HG02678 (cell line): ENCODE data around the gene MYL10.
"Not testable (repeated sequence)": the region's sequence is repeated elsewhere in the genome, so short reads cannot be mapped to it uniquely, and the experiment has no call there.

Source experiments
- ATAC-seq: cut with Tn5 transposase; IDR thresholded peaks from one replicate; pipeline ENCODE4 v1.9.1; 2021; ENCODE audit warnings: mild to moderate bottlenecking, moderate library complexity; ENCODE audit not compliant: unreplicated experiment

MYL10 gene

DNA sequence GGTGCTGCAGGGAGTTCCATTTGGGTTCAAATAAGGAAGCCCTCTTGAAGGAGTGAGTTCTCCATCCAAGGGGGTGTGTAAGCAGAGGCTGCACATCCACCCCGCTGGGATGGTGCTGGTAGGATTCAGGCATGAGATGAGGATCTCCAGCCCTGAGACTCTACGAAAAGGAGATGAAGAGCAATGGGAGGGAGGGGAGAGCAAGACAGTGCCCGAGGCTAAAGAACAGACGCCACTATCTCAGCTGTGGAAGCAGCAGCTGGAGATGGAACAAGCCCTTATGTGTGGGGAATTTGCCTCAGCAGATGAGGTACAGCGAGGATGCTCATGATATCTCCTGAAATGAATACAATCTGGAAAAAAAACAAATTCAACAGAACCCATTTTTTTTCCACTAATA lies 28.1 kb upstream of the MYL10 start:
- ATAC-seq: no peak

DNA sequence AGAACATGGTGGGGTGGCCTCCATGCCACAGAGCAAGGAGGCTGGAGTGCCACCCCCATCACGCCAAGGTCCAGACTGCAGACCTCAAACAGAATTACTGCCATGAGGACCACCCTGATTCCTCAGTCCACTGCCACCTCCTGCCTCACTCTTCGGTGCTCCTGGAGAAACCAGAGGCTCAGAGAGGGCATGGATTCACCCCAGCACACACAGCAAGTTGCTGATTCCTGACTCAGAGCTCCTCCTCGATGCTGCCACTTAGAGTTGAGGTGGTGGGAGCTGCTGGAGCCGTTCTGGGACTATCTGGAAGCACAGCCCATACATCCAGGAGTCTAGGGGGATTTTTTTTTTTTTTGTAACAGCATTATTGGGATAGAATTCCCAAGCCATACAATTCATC lies 22.0 kb upstream of the MYL10 start:
- no peak for ATAC-seq

DNA sequence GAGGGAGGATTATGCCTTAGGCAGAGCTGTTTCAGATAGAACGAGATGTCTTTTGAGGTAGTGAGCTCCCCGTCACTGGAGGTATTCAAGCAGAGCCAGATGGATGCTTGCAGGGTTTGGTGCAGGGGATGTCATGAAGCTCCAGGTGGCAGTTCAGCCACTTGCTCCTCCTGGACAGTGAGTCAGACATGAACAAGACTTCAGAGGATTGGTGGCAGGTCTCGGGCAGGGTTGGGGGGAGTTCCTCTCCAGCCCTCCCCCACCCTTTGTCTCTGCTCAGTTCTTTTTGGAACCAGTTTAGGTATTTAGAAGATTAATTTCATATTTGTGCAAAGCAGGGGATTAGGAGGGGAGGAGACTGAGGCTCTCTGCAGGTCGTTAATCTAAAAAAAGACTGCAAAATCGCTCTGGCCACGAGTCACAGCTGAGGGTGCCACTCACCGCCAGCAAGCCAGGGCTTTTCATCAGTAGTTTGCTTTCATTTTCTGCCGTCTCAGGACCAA lies 21.5 kb upstream of the MYL10 start:
- no peak for ATAC-seq

DNA sequence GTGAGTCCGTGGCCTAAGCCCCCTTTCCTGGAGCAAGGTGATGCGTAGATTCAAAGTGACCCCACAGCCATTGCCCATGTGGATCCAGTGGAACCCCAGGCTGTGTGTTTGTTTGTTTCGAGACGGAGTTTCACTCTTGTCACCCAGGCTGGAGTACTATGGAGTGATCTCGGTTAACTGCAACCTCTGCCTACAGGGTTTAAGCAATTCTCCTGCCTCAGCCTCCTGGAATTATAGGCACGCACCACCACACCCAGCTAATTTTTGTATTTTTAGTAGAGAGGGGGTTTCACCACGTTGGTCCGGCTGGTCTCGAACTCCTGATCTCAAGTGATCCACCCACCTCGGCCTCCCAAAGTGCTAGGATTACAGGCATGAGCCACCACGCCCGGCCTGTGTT lies 18.8 kb upstream of the MYL10 start:
- ATAC-seq: not testable (repeated sequence)

DNA sequence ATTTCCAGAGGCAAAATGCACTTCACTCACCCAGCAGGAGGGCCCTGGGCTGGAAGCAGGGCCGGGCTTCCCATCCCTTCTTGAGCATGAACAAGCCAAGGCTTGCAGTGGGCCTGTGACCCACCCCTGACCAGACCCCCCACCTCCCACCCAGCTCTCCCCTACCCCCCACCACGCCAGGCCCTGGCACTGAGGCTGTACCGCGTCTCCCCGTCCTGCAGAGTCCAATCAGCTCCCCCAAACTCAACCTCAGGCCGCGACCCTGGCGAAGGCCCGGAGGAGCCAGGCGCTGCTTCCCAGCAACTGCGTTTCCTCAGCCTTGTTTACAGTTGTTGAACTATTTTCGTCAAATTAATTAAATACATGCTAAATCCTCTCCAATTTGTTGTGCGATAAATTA lies 16.9 kb upstream of the MYL10 start:
- no peak for ATAC-seq

DNA sequence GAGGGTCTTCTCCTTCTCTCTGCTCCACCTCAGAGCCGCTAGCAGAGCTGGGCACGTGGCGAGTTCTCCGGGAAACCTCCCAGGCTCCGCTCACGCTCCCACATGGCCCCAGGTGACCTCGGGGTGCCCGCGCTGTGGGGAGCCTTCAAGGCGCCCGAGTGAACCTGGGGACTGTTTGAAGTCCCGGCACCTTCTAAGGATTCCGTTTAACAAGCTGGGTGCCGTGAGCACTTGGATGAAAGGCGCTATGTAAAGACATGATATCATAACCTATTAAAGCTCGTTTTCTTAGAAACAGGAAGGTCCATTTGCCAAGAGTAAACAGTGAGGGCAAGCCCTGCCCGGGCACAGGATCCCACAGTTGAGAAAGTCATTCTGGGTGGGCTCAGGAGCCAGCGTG lies 15.8 kb upstream of the MYL10 start:
- no peak for ATAC-seq

DNA sequence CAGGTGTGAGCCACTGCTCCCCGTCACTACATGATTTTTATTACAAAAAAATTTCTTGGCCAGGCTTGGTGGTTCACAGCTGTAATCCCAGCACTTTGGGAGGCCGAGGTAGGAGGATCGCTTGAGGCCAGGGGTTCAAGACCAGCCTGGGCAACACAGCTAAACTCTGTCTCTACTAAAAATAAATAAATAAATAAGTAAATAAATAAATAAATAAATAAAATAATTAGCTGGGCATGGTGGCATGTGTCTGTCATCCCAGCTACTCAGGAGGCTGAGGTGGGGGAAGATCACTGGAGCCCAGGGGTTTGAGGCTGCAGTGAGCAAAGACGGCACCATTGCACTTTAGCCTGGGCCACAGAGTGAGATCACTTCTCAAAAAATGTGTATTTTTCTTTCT lies 10.0 kb upstream of the MYL10 start:
- ATAC-seq: not testable (repeated sequence)

DNA sequence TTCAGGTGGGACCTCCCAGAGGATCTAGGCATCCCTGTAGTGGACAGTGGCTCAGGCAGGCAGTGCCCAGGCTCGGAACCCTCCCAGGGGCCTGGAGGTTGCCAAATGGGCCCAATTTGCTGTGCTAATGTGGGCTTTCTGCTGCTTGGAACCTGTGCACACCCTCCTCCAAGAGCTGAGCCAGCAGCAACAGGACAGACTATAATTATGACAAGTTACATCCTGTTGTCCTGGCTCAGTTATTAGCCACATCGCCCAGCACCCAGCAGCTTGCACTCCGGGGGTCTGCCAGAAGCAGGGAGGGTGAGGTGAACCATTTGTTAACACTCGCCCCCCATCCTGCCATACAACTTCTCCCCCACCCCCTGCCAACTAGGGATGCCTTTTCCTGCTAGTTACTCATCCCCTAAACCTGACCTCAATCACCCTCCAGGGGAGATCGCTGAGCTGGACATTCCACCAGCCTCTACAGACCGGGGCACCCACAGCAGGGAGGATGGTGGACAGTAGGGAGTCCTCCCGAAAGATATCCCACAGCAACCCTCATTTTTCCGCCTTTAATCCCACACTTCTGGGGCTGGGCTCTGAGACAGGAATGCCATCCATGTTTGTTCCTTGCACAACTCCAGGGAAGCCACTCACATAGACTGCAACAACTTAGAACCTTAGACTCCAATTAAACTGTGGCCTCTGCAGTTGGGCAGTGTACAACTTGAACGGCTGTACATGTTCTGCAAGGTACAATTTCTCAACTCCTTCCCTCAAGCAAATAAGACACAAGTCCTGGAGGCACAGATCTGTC lies 7.9 kb upstream of the MYL10 start:
- no peak for ATAC-seq

DNA sequence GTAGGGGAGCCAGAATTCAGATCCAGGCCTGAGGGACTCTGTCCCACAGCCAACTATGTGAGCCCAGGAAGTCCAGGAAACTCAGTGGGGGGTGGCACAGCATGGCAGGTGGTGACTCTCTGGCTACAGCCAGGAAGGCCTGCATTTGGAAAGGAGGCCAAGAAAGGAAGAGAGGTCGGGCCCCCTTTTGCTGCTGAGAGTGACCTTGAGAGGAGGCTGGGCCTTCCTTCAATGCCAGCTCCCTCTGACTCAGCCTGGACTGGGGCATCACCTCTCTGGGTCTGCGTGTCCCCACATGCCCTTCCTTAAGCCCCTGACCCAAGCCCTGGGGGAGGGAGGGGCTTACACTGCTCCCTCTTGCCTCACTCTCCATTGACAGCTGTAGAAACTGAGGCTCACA lies 6.4 kb upstream of the MYL10 start:
- no peak for ATAC-seq

DNA sequence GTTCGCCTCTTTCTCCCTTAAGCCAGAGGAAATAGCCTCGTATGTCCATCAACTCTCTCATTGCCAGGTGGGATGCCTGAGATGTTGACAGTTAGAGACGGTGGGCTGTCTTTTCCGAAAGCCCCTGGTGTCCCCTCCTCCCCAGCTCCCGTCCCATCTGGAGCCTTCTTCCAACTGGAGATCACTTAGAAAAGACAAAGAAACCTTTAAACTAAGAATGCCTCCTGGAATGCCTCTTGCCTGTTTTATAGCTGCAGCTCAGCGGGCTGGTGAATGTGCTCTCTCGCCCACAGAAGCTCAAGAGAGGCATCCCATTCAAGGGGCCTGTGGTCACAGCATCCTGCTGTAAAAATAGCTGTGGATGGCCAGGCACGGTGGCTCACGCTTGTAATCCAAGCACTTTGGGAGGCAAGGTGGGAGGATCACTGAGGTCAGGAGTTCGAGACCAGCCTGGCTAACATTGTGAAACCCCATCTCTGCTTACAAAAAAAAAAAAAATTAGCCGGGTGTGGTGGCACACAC lies 5.2 kb upstream of the MYL10 start:
- ATAC-seq: no peak

DNA sequence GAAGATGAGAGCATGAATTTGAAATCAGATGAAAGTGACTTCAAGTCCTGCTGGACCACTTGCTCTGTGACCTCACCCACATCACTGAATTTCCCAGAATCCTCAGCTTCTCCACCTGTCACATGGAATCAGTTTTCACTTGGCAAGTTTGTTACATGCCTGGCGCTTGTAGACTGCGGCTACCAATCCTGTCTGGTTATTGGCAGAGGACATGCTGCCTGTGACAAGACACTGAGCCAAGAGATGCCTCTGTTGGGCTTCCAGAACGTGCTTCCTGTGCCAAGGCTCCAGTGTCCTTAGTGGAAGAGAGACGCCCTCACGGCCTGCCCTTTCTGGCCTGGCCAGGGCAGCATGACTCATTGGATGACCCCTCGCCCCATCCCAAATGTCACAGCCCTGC lies 4.4 kb upstream of the MYL10 start:
- no peak for ATAC-seq

DNA sequence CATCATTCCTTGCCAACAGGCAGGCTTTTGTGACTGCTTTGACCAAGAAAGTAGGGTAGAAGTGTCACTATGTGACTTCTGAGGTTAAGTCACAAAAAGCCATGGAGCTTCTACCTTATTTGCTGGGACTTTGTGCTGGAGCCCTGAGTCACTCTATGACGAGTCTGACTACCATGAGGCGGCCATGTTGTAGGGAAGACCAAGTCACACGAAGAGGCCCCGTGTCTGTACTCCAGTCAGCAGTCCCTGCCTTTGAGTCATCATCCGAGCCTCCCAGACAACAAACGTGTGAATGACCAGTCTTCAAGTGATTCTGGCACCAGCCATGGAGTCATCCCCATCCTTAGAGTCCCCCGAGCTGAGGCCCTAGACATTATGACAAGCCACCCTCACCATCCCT lies 3.5 kb upstream of the MYL10 start:
- ATAC-seq: no peak

DNA sequence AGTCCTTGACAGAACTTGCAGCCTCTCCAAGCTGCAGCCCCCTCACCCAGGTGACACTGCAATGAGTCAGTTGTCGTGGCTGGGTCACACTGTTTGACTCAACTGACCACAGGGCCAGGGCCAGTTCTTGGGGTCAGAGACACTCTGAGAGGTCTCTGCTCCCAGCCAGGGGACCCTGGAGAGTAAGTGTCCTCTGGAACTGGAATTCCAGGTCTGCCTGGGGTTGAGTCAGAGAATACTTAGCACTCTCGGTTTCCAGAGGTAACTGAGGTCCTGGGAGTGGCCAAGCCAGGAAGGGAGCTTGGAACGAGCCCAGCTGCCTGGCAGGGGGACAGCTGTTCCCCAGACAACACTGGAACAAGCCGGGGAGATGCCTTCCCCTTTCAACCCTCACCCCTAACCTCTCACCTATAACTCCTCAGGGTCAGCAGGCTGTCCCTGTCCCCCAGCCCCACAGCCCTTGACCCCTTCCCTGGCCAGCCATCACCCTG lies 2.2 kb upstream of the MYL10 start:
- no peak for ATAC-seq

DNA sequence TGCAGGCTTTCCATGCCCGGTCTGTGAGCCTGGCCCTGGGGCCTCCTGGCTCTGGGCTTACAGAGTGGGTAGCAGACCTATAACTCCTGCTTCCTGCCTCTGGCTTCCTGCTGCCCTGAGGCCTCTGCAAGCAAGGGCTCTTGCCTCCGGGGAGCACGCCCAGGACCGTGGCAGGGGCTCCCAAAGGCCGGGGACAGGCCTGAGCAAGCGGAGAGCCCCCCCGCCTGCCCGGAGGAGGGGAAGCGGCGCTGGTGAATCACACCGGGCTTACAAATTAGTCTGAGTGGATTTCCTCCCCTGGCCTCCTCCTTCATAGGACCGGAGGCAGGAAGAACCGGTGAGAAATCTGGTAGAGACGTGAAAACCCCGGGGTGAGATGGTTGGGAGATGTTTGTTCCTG lies 1.5 kb upstream of the MYL10 start:
- ATAC-seq: no peak

DNA sequence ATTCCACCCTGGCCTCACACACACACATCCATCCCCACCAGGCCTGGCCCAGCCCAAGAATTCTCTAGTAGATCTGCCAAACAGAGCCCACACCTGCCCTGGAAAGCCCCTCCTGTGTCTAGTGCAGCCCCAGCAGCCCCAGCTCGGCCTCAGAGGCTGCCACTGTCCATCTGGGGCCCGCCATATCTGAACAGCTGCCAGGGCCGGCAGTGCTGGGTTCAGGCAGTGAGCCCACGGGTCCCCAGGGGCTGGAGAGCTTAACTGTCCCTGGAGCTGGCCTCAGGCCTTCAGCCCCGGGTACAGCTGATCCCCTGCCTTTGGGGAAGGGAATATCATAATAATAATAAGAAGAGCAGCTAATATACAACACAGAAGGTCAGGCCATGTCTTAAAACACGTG lies 574 bp downstream of the MYL10 start:
- ATAC-seq: no peak

DNA sequence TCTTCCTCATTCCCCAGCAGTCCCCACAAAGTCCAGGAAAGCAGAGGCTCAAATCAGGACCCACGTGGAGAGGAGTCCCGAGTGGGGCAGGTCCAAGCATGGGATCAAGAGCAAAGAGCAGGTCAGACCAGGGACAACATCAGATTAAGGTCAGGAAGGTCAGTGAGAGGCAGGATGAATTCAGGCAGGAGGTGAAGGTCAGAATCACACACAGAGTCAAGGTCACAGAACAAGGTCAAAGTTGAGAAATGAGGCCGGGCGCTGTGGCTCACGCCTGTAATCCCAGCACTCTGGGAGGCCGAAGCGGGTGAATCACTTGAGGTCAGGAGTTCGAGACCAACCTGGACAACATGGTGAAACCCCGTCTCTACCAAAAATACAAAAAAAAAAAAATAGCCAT lies 2.3 kb downstream of the MYL10 start:
- ATAC-seq: no peak

DNA sequence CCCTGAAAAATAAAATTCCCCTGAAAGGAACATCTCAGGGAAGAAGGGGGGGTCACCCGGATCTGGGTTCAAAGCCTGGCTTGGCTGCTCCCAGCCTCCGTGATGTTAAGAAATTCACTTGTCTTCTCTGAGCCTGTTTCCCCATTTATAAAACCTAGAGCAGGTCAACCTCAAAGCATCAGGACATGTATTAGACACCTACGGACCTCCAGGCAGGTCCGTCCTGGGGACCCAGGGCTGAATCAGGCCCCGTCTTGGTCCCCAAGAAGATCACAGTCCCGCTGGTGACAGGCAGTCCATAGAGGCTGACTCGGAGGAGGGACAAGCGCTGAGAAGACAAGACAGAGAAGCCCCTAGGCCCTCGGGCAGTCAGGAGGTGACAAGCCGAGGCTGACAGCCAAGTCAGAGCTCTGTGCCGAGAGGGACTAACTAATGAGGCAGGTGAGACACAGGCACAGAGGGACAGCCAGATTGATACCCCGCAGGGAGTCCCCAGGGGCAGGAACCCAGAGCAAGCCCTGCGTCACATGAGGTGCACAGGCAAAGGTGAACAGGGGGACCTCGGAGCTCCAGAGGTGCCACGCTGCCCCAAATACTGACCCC lies 2.9 kb downstream of the MYL10 start:
- ATAC-seq: no peak

DNA sequence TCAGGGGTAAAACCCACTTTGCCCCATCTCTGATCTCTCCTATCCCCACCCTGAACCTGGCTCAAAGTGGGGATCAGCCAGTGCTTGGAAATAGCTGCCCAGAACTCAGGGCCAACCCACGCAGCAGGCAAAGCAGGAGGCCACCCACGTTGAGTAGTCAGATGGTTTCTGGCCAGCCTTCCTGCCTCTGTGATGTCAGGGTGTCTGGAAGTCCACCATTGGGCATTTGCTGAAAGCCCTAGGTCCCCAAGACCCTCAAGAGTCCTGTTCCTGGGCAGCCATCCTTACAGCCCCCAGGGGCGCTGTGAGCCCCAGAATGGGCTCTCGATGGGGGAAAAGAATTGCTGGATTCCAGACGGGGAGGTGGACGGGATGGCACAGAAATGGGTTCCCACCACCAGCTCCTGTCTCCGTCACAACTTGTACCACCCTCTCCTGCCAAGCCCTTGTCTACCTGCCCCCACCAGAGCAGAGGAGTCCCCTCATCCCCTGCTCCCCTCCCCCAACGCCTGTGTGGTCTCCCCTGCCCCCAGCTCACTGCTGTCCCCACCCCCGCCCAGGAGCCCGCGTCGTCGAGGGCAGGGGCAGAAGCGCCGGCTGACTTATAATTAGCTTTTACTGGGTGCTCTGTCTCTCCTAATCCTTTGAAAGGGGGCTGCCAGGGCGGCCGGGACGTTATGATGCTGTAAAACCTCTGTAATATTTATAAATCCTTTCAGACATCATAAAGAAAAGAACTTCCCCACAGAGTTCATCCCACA lies 3.9 kb downstream of the MYL10 start:
- ATAC-seq: no peak

DNA sequence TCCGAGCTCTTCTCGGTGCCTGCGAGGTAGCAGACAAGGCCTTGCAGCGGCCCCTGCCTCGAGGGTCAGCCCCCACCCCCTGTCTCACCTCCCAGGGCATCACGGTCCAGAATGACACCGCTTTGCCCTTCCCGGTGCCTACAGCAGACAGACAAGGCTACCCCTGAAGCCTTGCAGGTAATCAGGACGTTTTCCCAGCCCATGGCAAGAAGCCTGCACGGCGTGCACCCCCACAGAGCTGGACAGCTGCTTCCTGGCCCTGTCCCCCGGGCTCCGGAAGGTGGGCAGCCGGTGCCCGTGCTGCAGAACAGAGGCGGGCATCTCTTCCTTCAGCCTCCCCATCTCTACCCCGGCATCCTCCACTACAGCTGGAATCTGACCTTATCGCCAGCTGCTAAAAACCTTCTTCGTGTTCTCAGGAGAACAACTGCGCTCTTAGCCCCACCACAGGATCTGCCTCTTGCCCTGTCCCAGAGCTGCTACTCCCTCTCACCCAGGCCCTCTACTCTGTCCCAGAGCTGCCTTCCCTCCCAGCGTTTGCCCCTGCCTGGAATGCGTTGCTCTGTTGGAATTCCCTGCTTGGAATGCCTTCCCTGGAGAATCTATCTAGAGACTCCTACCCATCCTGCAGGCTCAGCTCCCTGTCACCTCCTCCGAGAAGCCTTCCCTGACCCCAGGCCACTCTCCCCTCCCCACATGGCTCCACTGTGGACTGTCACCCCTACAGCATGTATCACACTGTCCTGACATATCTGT lies 4.7 kb downstream of the MYL10 start:
- no peak for ATAC-seq

DNA sequence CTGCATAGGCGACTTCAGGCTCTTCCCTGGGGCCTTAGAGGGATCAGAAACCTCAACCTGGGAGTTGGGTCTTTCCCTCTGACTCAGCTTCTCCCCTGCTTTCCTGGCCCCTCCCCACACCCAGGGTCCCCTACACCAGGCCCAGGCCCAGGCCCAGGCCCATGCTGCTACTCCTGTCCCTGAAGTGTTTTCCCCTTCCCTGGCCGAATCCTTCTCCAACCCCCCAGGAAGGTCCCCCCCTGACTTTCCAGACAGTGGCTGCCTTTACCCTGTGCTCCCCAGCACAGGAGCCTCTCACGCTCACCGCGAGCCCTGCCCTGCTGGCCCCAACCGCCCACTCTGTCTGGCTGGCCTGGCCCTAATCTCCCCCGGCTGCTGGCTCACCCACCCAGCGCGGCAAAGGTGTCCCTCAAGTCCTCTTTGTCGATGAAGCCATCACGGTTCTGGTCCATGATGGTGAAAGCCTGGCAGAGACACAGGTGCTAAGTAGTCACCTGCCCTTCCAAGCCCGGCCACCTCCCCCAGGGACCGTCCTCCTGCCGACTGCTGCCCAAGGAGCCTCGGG lies 6.4 kb downstream of the MYL10 start:
- no peak for ATAC-seq
